Spleen (tissue), 7 donors: ENCODE results near the gene RDH12.

Experiments
- POLR2A ChIP-seq, 3 donors: fragments of 450-650 bp; IDR thresholded peaks; one replicate each; pipeline ENCODE4 v1.5.1; 2017; ENCODE audit warnings: antibody characterized with exemption in 3 of 3, mild to moderate bottlenecking in 1 of 3
- POLR2AphosphoS5 ChIP-seq, 3 donors: sonication (generic); formaldehyde crosslinking; IDR thresholded peaks; one replicate each; pipeline ENCODE4 v1.5.1; 2017; ENCODE audit warnings: antibody characterized with exemption in 3 of 3
- TF ChIP-seq, protein P1 (sequence below), 11 experiments: fragments of 200-600 bp in 7 of 11; fragments of 450-650 bp in 4 of 11; sonication (generic) in 4 of 11; IDR thresholded peaks in 8 of 11; conservative IDR thresholded peaks in 3 of 11; 1 replicate in 7 of 11; 2 replicates in 4 of 11; pipeline versions ENCODE4 v1.4.0 to v1.8.0; 2016 to 2021; ENCODE audit warnings: antibody characterized with exemption in 11 of 11, inconsistent platforms in 4 of 11, mild to moderate bottlenecking in 1 of 11
- donor health status: DM: no; HTN: no; CAD: no; lungs with moderate emphysema.
- donor health status: DM: no; HTN: no; CAD: no.
- donor health status: DM: no; HTN: no; CAD: no.

DNA sequence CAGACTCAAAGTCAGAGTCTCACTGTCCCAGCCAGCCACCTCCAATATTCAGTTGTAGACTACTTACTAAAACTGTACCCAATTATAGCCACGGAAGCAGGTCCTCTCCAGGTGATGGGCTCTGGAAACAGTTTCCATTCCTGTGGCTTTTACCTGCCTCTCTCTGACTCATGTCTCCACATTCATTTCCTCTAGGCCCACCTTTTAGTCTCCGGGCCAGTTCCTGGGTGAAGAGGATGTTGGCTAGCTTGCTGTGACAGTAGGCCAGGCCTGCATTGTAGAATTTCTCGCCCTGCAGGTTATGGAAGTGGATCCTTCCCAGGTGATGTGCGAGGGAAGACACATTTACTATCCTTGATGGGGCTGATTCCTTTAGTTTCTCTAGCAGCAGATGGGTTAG, 11.7 kb upstream of the RDH12 start:
- TF ChIP-seq POLR2A (IDR thresholded peaks at IDR 0.05) = no peak
- TF ChIP-seq, protein P1, sequence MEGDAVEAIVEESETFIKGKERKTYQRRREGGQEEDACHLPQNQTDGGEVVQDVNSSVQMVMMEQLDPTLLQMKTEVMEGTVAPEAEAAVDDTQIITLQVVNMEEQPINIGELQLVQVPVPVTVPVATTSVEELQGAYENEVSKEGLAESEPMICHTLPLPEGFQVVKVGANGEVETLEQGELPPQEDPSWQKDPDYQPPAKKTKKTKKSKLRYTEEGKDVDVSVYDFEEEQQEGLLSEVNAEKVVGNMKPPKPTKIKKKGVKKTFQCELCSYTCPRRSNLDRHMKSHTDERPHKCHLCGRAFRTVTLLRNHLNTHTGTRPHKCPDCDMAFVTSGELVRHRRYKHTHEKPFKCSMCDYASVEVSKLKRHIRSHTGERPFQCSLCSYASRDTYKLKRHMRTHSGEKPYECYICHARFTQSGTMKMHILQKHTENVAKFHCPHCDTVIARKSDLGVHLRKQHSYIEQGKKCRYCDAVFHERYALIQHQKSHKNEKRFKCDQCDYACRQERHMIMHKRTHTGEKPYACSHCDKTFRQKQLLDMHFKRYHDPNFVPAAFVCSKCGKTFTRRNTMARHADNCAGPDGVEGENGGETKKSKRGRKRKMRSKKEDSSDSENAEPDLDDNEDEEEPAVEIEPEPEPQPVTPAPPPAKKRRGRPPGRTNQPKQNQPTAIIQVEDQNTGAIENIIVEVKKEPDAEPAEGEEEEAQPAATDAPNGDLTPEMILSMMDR (IDR thresholded peaks at IDR 0.05 in 8 of 11, conservative IDR thresholded peaks at IDR 0.05 in 3 of 11) = no peak
- TF ChIP-seq POLR2AphosphoS5 (IDR thresholded peaks at IDR 0.05) = no peak
